Measurements from ENCODE around the gene CD37.

DNA sequence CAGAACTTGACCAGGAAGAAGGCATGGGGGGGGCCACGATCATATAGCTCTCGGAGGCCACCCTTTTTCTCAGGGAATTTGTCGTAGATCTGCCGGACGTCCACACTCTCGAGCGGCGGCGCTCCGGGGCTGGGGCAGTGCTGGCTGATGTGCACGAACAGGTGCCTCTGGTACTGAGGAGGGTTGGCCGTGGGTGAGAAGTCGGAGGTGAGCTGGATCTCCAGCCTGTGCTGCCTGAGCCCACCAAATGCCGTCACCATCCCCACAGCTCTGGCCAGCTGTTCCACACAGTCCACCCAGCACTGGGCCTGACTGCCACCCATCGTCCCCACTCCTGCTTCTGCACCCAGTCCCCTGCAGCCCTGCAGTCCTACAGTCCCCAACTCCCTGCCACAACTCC lies 12.0 kb downstream of the CD37 start:
- TF ChIP-seq GATA3 (IDR thresholded peaks at IDR 0.05; ENCODE audit: low read depth, low read length) (no peak), GATA2 (IDR thresholded peaks at IDR 0.05; ENCODE audit: low read depth, low read length) (no peak)

All from SH-SY5Y (cell line).